K562 (cell line): ENCODE data around the gene DGCR8. TPM values are rescaled to one million over a fixed set of nuclear protein-coding genes. Genes with fewer than 3 reads are reported as not detected.
A peak's percentile ranks its signal among the peaks of the same experiment; 100 is the strongest.

Experiments used
- ELF1 ChIP-seq: fragments of 200-800 bp; sonication (Bioruptor generic); IDR thresholded peaks from 2 replicates; pipeline ENCODE4 v1.6.1; 2016; ENCODE audit warnings: missing genetic modification characterization, missing compliant biosample characterization
- MAZ ChIP-seq, 2 experiments: fragments of 450-650 bp in 1 of 2; sonication (generic) in 1 of 2; formaldehyde crosslinking; IDR thresholded peaks in 1 of 2; conservative IDR thresholded peaks in 1 of 2; 2 replicates each; pipeline versions ENCODE4 v1.4.0 to v1.5.0; 2020; ENCODE audit warnings: mild to moderate bottlenecking in 1 of 2, missing genetic modification reagents in 1 of 2
- SRSF1 ChIP-seq: fragments of 200-400 bp; formaldehyde crosslinking; IDR thresholded peaks from 2 replicates; pipeline ENCODE4 v1.6.1; 2017; ENCODE audit warnings: mild to moderate bottlenecking, low read depth, low read length, moderate library complexity
- YY1 ChIP-seq, 3 experiments: IDR thresholded peaks; 2 replicates each; pipeline ENCODE4 v1.6.1; 2011; ENCODE audit warnings: low read length in 2 of 3, mild to moderate bottlenecking in 2 of 3, moderate library complexity in 2 of 3, borderline replicate concordance in 1 of 3, control low read depth in 1 of 3, low read depth in 1 of 3; ENCODE audit not compliant: insufficient read depth in 3 of 3, insufficient replicate concordance in 2 of 3, control insufficient read depth in 1 of 3, insufficient read length in 1 of 3; ENCODE audit errors: extremely low read depth in 1 of 3
- ZNF316 ChIP-seq: fragments of 450-650 bp; IDR thresholded peaks from 2 replicates; pipeline ENCODE4 v1.6.1; 2016
- polyA plus RNA-seq, 8 experiments: library from polyadenylated mRNA; depleted of rRNA in 4 of 8; stranded (reverse) in 5 of 8; unstranded in 3 of 8; fragments of >200 nt; fragmentation: Nextera tagmentation in 2 of 8; fragmentation: Illumina TruSeq in 1 of 8; extraction: Ambion mirVana in 2 of 8; extraction: Trizol in 1 of 8; gene quantifications; 2 replicates each; pipeline versions ENCODE4 v1.2.1 to v1.2.3, GENCODE V29; 2011 to 2014; ENCODE audit warnings: inconsistent platforms in 1 of 8, missing spikeins in 1 of 8
- total RNA-seq, 7 experiments: library from RNA; depleted of rRNA in 6 of 7; stranded (reverse); fragments of >200 nt in 6 of 7; fragmentation: Illumina TruSeq in 2 of 7; extraction: Trizol in 2 of 7; gene quantifications; 2 replicates each; pipeline versions ENCODE4 v1.2.1 to v1.2.3, GENCODE V29; 2011 to 2021; ENCODE audit warnings: low replicate concordance in 1 of 7
- TF ChIP-seq, protein P1 (sequence below): sonication (generic); formaldehyde crosslinking; IDR thresholded peaks from 2 replicates; pipeline ENCODE4 v1.8.0; 2022; ENCODE audit warnings: mild to moderate bottlenecking, missing genetic modification reagents, borderline replicate concordance
- TF ChIP-seq, protein P2 (sequence below): fragments of 450-650 bp; IDR thresholded peaks from 2 replicates; pipeline ENCODE4 v1.6.1; 2017; ENCODE audit warnings: antibody characterized with exemption, mild to moderate bottlenecking
- TF ChIP-seq, protein P3 (sequence below): sonication (generic); formaldehyde crosslinking; IDR thresholded peaks from 2 replicates; pipeline ENCODE4 v1.8.0; 2023; ENCODE audit warnings: missing genetic modification reagents, mild to moderate bottlenecking, borderline replicate concordance
- TF ChIP-seq, protein P4 (sequence below): fragments of 450-650 bp; IDR thresholded peaks from one replicate; pipeline ENCODE4 v1.6.1; 2018; ENCODE audit warnings: mild to moderate bottlenecking, moderate library complexity; ENCODE audit not compliant: partially characterized antibody

DGCR8 gene
- total and polyA plus RNA-seq, 9 of the 15 experiments (the other 6 are each of a cell fraction or from before 2014, with no cell fraction given), result 5.9 to 144 (median 80.1) TPM

DNA sequence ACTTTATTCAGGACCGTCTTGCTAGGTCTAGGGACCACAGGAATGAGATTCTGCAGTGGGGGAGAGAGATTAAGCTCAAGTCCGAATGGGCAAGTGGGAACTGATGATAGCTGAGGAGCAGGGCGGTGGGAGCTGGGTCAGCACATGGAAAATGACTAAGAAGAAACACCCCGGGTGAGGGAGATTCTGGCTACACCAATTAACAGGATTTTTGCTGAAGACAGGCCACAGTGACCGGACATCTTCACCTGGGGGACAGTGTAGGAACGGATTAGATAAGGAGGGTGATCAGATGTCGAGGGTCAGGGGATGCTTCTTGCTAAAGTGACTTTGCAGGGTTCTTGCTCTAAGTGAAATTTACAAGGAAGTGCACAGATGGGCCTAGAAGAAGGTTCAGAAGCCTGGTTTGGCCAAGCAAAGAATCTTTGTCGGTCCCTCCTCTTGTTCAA lies 8.5 kb upstream of the DGCR8 start (continued):
- TF ChIP-seq, protein P1, sequence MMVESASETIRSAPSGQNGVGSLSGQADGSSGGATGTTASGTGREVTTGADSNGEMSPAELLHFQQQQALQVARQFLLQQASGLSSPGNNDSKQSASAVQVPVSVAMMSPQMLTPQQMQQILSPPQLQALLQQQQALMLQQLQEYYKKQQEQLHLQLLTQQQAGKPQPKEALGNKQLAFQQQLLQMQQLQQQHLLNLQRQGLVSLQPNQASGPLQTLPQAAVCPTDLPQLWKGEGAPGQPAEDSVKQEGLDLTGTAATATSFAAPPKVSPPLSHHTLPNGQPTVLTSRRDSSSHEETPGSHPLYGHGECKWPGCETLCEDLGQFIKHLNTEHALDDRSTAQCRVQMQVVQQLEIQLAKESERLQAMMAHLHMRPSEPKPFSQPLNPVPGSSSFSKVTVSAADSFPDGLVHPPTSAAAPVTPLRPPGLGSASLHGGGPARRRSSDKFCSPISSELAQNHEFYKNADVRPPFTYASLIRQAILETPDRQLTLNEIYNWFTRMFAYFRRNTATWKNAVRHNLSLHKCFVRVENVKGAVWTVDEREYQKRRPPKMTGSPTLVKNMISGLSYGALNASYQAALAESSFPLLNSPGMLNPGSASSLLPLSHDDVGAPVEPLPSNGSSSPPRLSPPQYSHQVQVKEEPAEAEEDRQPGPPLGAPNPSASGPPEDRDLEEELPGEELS (CRISPR knock-in tag), result no peak
- TF ChIP-seq, protein P2, sequence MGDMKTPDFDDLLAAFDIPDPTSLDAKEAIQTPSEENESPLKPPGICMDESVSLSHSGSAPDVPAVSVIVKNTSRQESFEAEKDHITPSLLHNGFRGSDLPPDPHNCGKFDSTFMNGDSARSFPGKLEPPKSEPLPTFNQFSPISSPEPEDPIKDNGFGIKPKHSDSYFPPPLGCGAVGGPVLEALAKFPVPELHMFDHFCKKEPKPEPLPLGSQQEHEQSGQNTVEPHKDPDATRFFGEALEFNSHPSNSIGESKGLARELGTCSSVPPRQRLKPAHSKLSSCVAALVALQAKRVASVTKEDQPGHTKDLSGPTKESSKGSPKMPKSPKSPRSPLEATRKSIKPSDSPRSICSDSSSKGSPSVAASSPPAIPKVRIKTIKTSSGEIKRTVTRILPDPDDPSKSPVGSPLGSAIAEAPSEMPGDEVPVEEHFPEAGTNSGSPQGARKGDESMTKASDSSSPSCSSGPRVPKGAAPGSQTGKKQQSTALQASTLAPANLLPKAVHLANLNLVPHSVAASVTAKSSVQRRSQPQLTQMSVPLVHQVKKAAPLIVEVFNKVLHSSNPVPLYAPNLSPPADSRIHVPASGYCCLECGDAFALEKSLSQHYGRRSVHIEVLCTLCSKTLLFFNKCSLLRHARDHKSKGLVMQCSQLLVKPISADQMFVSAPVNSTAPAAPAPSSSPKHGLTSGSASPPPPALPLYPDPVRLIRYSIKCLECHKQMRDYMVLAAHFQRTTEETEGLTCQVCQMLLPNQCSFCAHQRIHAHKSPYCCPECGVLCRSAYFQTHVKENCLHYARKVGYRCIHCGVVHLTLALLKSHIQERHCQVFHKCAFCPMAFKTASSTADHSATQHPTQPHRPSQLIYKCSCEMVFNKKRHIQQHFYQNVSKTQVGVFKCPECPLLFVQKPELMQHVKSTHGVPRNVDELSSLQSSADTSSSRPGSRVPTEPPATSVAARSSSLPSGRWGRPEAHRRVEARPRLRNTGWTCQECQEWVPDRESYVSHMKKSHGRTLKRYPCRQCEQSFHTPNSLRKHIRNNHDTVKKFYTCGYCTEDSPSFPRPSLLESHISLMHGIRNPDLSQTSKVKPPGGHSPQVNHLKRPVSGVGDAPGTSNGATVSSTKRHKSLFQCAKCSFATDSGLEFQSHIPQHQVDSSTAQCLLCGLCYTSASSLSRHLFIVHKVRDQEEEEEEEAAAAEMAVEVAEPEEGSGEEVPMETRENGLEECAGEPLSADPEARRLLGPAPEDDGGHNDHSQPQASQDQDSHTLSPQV, result no peak
- TF ChIP-seq SRSF1, result no peak
- TF ChIP-seq, protein P3, sequence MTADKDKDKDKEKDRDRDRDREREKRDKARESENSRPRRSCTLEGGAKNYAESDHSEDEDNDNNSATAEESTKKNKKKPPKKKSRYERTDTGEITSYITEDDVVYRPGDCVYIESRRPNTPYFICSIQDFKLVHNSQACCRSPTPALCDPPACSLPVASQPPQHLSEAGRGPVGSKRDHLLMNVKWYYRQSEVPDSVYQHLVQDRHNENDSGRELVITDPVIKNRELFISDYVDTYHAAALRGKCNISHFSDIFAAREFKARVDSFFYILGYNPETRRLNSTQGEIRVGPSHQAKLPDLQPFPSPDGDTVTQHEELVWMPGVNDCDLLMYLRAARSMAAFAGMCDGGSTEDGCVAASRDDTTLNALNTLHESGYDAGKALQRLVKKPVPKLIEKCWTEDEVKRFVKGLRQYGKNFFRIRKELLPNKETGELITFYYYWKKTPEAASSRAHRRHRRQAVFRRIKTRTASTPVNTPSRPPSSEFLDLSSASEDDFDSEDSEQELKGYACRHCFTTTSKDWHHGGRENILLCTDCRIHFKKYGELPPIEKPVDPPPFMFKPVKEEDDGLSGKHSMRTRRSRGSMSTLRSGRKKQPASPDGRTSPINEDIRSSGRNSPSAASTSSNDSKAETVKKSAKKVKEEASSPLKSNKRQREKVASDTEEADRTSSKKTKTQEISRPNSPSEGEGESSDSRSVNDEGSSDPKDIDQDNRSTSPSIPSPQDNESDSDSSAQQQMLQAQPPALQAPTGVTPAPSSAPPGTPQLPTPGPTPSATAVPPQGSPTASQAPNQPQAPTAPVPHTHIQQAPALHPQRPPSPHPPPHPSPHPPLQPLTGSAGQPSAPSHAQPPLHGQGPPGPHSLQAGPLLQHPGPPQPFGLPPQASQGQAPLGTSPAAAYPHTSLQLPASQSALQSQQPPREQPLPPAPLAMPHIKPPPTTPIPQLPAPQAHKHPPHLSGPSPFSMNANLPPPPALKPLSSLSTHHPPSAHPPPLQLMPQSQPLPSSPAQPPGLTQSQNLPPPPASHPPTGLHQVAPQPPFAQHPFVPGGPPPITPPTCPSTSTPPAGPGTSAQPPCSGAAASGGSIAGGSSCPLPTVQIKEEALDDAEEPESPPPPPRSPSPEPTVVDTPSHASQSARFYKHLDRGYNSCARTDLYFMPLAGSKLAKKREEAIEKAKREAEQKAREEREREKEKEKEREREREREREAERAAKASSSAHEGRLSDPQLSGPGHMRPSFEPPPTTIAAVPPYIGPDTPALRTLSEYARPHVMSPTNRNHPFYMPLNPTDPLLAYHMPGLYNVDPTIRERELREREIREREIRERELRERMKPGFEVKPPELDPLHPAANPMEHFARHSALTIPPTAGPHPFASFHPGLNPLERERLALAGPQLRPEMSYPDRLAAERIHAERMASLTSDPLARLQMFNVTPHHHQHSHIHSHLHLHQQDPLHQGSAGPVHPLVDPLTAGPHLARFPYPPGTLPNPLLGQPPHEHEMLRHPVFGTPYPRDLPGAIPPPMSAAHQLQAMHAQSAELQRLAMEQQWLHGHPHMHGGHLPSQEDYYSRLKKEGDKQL (CRISPR knock-in tag), result no peak
- no peak for TF ChIP-seq ZNF316
- TF ChIP-seq, protein P4, sequence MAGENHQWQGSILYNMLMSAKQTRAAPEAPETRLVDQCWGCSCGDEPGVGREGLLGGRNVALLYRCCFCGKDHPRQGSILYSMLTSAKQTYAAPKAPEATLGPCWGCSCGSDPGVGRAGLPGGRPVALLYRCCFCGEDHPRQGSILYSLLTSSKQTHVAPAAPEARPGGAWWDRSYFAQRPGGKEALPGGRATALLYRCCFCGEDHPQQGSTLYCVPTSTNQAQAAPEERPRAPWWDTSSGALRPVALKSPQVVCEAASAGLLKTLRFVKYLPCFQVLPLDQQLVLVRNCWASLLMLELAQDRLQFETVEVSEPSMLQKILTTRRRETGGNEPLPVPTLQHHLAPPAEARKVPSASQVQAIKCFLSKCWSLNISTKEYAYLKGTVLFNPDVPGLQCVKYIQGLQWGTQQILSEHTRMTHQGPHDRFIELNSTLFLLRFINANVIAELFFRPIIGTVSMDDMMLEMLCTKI, result no peak
- TF ChIP-seq MAZ (CRISPR knock-in tag; conservative IDR thresholded peaks at IDR 0.05 in 1 of 2, IDR thresholded peaks at IDR 0.05 in 1 of 2), result peak in 1 of 2 experiments; percentile 47; a peak in 1 of 4 replicates
- TF ChIP-seq ELF1 (tag), result no peak
- no peak for TF ChIP-seq YY1 (IDR thresholded peaks at IDR 0.05; ENCODE audit: borderline replicate concordance in 1 of 3, control insufficient read depth in 1 of 3, extremely low read depth in 1 of 3, insufficient read depth in 3 of 3, insufficient read length in 1 of 3, insufficient replicate concordance in 2 of 3, low read depth in 1 of 3, low read length in 2 of 3)
